C4-2B (cell line): Measurements from ENCODE around the gene SPDYE4.

Source experiments
- CTCF ChIP-seq: fragments of 450-650 bp; conservative IDR thresholded peaks from 2 replicates; pipeline ENCODE4 v1.5.1; 2017; ENCODE audit warnings: mild to moderate bottlenecking
- ZFX ChIP-seq: fragments of 450-650 bp; IDR thresholded peaks from 2 replicates; pipeline ENCODE4 v1.6.1; 2017

DNA sequence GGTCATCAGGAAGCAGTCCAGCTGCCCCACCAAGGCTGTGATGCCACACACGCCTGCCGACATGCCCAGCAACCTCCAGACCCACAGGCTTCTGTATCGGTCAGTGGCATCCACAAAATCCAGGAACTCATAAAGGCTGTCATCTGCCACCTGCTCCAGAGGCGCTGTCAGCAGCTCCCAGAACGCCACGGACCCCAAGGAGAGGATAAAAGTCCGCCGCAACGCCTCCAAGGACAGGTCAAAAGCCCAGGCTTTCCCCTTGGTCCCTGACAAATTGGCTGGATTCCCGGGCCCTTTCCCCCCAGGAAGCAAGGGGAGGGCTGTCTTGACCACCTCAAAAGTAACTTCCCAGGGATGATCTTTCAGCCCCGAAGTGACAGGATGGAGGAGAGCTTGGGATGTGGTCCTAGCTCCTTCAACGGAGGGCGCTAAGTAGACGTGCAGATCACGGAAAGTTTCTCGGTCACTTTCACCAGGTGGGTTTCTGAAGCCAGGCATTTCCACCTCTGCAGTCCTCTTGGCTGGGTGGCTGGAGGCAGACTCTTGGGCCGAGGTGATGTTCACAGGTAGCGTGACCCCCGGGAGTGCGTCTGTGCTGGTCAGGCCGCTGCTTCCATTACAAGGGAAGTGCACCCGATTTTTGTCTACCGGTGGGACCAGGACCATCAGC lies 40.0 kb upstream of the SPDYE4 start:
- no peak for TF ChIP-seq CTCF
- TF ChIP-seq ZFX: no peak
